Smooth muscle cell (in vitro differentiated cells): ENCODE measurements around the gene INTS6. TPM values are rescaled to one million over a fixed set of nuclear protein-coding genes. Genes with fewer than 3 reads are reported as not detected.

Source experiments
- DNase-seq: peaks from one replicate; lab custom pipeline; 2025; ENCODE audit not compliant: unreplicated experiment; lab: John Stamatoyannopoulos, UW
- H2AFZ ChIP-seq: fragments of 200-600 bp; sonication (generic); 2 replicates; pipeline ENCODE4 v1.6.0; 2016; ENCODE audit warnings: antibody characterized with exemption, low read depth, mild to moderate bottlenecking
- H3F3A ChIP-seq: fragments of 200-600 bp; sonication (generic); 2 replicates; pipeline ENCODE4 v1.6.0; 2017; ENCODE audit warnings: antibody characterized with exemption, low read depth
- H3K27ac ChIP-seq: fragments of 200-600 bp; sonication (generic); 2 replicates; pipeline ENCODE4 v1.5.1; 2016; ENCODE audit warnings: low read depth, mild to moderate bottlenecking
- H3K27me3 ChIP-seq: fragments of 200-600 bp; sonication (generic); 2 replicates; pipeline ENCODE4 v1.6.1; 2016; ENCODE audit warnings: low read depth, mild to moderate bottlenecking
- H3K36me3 ChIP-seq: fragments of 200-600 bp; sonication (generic); 2 replicates; pipeline ENCODE4 v1.5.1; 2016; ENCODE audit warnings: low read depth
- H3K4me1 ChIP-seq: fragments of 200-600 bp; sonication (generic); 2 replicates; pipeline ENCODE4 v1.5.1; 2016; ENCODE audit warnings: low read depth
- H3K4me2 ChIP-seq: fragments of 200-600 bp; sonication (generic); 2 replicates; pipeline ENCODE4 v1.6.0; 2016; ENCODE audit warnings: mild to moderate bottlenecking
- H3K4me3 ChIP-seq: fragments of 200-600 bp; sonication (generic); 2 replicates; pipeline ENCODE4 v1.5.1; 2016; ENCODE audit warnings: mild to moderate bottlenecking
- H3K79me2 ChIP-seq: fragments of 200-600 bp; sonication (generic); 2 replicates; pipeline ENCODE4 v1.6.0; 2016; ENCODE audit warnings: low read depth, mild to moderate bottlenecking
- H3K9ac ChIP-seq: fragments of 200-600 bp; sonication (generic); 2 replicates; pipeline ENCODE4 v1.6.0; 2016; ENCODE audit warnings: low read depth
- H3K9me3 ChIP-seq: fragments of 200-600 bp; sonication (generic); replicated peaks from 2 replicates; pipeline ENCODE4 v1.5.1; 2016; ENCODE audit warnings: low read depth
- H4K20me1 ChIP-seq: fragments of 200-600 bp; sonication (generic); 2 replicates; pipeline ENCODE4 v1.6.0; 2016; ENCODE audit warnings: low read depth
- WGBS: methylation state at CpG from one replicate; pipeline ENCODE4 v1.1.7; 2016; ENCODE audit warnings: low lambda C conversion rate; 5-methylcytosine and 5-hydroxymethylcytosine counted together
- polyA plus RNA-seq: library from polyadenylated mRNA; unstranded; fragments of >200 nt; fragmentation: Nextera tagmentation; extraction: Ambion mirVana; gene quantifications from 2 replicates; pipeline ENCODE4 v1.2.1, GENCODE V29; 2016
- total RNA-seq: library from RNA; depleted of rRNA; stranded (reverse); fragments of >200 nt; gene quantifications from 2 replicates; pipeline ENCODE4 v1.2.3, GENCODE V29; 2014
- TF ChIP-seq, protein P1 (sequence below): fragments of 200-600 bp; sonication (generic); IDR thresholded peaks from 2 replicates; pipeline ENCODE4 v1.5.1; 2017; ENCODE audit warnings: borderline replicate concordance, mild to moderate bottlenecking, antibody characterized with exemption; ENCODE audit not compliant: insufficient read depth, poor library complexity, severe bottlenecking

The INTS6 gene
- total and polyA plus RNA-seq, 2 experiments from 2014 or later: 22.5 to 51.6 TPM

GRCh38 chr13:51329606-51330005 is 123.2 kb downstream of the INTS6 start:
- Histone ChIP-seq H3K9me3 (no peaks in the 10 kb centered on the region), H3F3A (no peaks in the 10 kb centered on the region), H3K27ac (no peak overlapping the region), H3K27me3 (no peaks in the 10 kb centered on the region), H2AFZ (no peak overlapping the region), H3K79me2 (no peaks in the 10 kb centered on the region), H3K4me3 (no peak overlapping the region), H4K20me1 (no peaks in the 10 kb centered on the region), H3K4me2 (no peak overlapping the region), H3K4me1 (peaks cover 8% of the 10 kb centered on the region), H3K36me3 (no peaks in the 10 kb centered on the region), H3K9ac (no peak overlapping the region)
- 90% methylated on average over 3 of the region's 3 CpGs for WGBS
- no peak for DNase-seq
- TF ChIP-seq, protein P1, sequence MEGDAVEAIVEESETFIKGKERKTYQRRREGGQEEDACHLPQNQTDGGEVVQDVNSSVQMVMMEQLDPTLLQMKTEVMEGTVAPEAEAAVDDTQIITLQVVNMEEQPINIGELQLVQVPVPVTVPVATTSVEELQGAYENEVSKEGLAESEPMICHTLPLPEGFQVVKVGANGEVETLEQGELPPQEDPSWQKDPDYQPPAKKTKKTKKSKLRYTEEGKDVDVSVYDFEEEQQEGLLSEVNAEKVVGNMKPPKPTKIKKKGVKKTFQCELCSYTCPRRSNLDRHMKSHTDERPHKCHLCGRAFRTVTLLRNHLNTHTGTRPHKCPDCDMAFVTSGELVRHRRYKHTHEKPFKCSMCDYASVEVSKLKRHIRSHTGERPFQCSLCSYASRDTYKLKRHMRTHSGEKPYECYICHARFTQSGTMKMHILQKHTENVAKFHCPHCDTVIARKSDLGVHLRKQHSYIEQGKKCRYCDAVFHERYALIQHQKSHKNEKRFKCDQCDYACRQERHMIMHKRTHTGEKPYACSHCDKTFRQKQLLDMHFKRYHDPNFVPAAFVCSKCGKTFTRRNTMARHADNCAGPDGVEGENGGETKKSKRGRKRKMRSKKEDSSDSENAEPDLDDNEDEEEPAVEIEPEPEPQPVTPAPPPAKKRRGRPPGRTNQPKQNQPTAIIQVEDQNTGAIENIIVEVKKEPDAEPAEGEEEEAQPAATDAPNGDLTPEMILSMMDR: no peak

- 49% methylated on average over 6 of the region's 6 CpGs for WGBS
- H3F3A ChIP-seq: no peaks in the 10 kb centered on the region
- TF ChIP-seq, protein P1: no peak
- H3K4me2 ChIP-seq: no peak overlapping the region
- no peaks in the 10 kb centered on the region for H4K20me1 ChIP-seq
- peaks cover 8% of the 10 kb centered on the region for H3K4me1 ChIP-seq
- H2AFZ ChIP-seq: no peak overlapping the region
- H3K27ac ChIP-seq: no peak overlapping the region
- no peaks in the 10 kb centered on the region for H3K9me3 ChIP-seq
- H3K36me3 ChIP-seq: no peaks in the 10 kb centered on the region
- H3K27me3 ChIP-seq: no peaks in the 10 kb centered on the region
- DNase-seq: no peak
- no peaks in the 10 kb centered on the region for H3K79me2 ChIP-seq
- no peak overlapping the region for H3K4me3 ChIP-seq
- no peak overlapping the region for H3K9ac ChIP-seq
Measured at GRCh38 chr13:51328488-51328887, 124.3 kb downstream of the INTS6 start.

DNA sequence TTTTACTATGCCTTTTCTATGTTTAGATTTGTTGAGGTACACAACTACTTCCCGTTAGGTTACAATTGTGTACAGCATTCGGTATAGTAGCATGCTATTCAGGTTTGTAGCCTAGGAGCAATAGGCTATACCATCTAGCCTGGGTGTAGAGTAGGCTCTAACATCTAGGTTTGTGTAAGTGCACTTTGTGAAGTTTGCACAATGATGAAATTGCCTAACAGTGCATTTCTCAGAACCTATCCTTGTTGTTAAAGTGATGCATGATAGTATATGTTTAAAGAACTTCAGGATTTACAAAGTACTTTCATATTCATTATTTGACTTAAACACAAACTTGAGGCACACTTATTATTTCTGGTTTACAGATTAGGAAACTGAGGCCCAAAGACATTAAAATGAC is 124.9 kb downstream of the INTS6 start:
- Histone ChIP-seq H3F3A (no peaks in the 10 kb centered on the region), H3K9me3 (no peaks in the 10 kb centered on the region), H3K4me3 (no peak overlapping the region), H3K4me2 (no peak overlapping the region), H3K36me3 (no peaks in the 10 kb centered on the region), H3K27me3 (no peaks in the 10 kb centered on the region), H3K27ac (no peak overlapping the region), H3K79me2 (no peaks in the 10 kb centered on the region), H4K20me1 (no peaks in the 10 kb centered on the region), H2AFZ (no peak overlapping the region), H3K9ac (no peak overlapping the region), H3K4me1 (peaks cover 8% of the 10 kb centered on the region)
- TF ChIP-seq, protein P1: no peak
- DNase-seq: no peak
- 96% methylated on average over 2 of the region's 2 CpGs for WGBS

DNA sequence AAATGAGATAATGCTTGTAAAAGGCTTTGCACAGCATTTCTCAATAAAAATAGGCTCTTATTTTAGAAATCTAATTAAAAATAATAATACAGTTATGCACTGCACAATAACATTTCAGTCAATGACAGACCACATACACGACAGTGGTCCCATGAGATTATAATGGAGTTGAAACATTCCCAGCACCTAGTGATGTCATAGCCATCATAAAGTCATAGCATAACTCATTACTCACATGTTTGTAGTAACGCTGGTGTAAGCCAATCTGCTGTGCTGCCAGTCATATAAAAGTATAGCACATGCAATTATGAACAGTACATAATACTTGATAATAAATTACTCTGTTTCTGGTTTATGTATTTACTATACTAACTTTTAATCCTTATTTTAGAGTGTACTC is 126.1 kb downstream of the INTS6 start:
- Histone ChIP-seq H3K27ac (no peak overlapping the region), H3K79me2 (no peaks in the 10 kb centered on the region), H3K36me3 (no peaks in the 10 kb centered on the region), H3F3A (no peaks in the 10 kb centered on the region), H3K4me1 (peaks cover 8% of the 10 kb centered on the region), H3K27me3 (no peaks in the 10 kb centered on the region), H3K4me2 (no peak overlapping the region), H3K4me3 (no peak overlapping the region), H4K20me1 (no peaks in the 10 kb centered on the region), H2AFZ (no peak overlapping the region), H3K9ac (no peak overlapping the region), H3K9me3 (no peaks in the 10 kb centered on the region)
- no peak for DNase-seq
- WGBS: 98% methylated on average over 2 of the region's 2 CpGs
- TF ChIP-seq, protein P1: no peak
